HK-2 (cell line): Measurements from ENCODE around the gene TMPRSS12.
"Not testable (repeated sequence)": the region's sequence is repeated elsewhere in the genome, so short reads cannot be mapped to it uniquely, and the experiment has no call there.

ENCODE experiments used
- DNase-seq: peaks from one replicate; pipeline ENCODE4 v3.0.0-alpha.2; 2018; ENCODE audit not compliant: unreplicated experiment

The TMPRSS12 gene

GRCh38 chr12:50855679-50856078 is 13.0 kb downstream of the TMPRSS12 start:
- DNase-seq: not testable (repeated sequence)

- DNase-seq: no peak
Observed at GRCh38 chr12:50859621-50860310, 17.0 kb downstream of the TMPRSS12 start.

- DNase-seq: peak; percentile 2
Observed at GRCh38 chr12:50862316-50862715, 19.6 kb downstream of the TMPRSS12 start.

- DNase-seq: no peak
Observed at GRCh38 chr12:50865266-50865665, 22.5 kb downstream of the TMPRSS12 start.

- DNase-seq: not testable (repeated sequence)
Observed at GRCh38 chr12:50868881-50869280, 26.2 kb downstream of the TMPRSS12 start.

GRCh38 chr12:50882563-50882962 is 39.8 kb downstream of the TMPRSS12 start:
- DNase-seq: no peak

- no peak for DNase-seq
Observed at GRCh38 chr12:50887191-50887590, 44.5 kb downstream of the TMPRSS12 start.

GRCh38 chr12:50888666-50889065 is 45.9 kb downstream of the TMPRSS12 start:
- DNase-seq: no peak

GRCh38 chr12:50894241-50894640 is 51.5 kb downstream of the TMPRSS12 start:
- DNase-seq: no peak

GRCh38 chr12:50901685-50902113 is 59.0 kb downstream of the TMPRSS12 start:
- no peak for DNase-seq

- not testable (repeated sequence) for DNase-seq
Observed at GRCh38 chr12:50908479-50908878, 65.8 kb downstream of the TMPRSS12 start.

GRCh38 chr12:50912361-50912760 is 69.6 kb downstream of the TMPRSS12 start:
- not testable (repeated sequence) for DNase-seq

GRCh38 chr12:50913224-50913623 is 70.5 kb downstream of the TMPRSS12 start:
- no peak for DNase-seq

- DNase-seq: no peak
Observed at GRCh38 chr12:50914872-50915484, 72.3 kb downstream of the TMPRSS12 start.

GRCh38 chr12:50916292-50916691 is 73.6 kb downstream of the TMPRSS12 start:
- no peak for DNase-seq

- no peak for DNase-seq
Observed at GRCh38 chr12:50918584-50919316, 76.0 kb downstream of the TMPRSS12 start.

- no peak for DNase-seq
Observed at GRCh38 chr12:50922820-50923219, 80.1 kb downstream of the TMPRSS12 start.

- no peak for DNase-seq
Observed at GRCh38 chr12:50923361-50924130, 80.8 kb downstream of the TMPRSS12 start.

- no peak for DNase-seq
Observed at GRCh38 chr12:50924131-50924438, 81.4 kb downstream of the TMPRSS12 start.

- peak; percentile 7 for DNase-seq
Observed at GRCh38 chr12:50924439-50925341, 82.0 kb downstream of the TMPRSS12 start.

- DNase-seq: no peak
Observed at GRCh38 chr12:50925342-50925651, 82.6 kb downstream of the TMPRSS12 start.
